Thoracic aorta (tissue), 2 donors: Measurements from ENCODE around the gene FIG4. TPM values are rescaled to one million over a fixed set of nuclear protein-coding genes. Genes with fewer than 3 reads are reported as not detected.

Experiments
- ATAC-seq: fragments of 150-250 bp; one replicate; pipeline ENCODE4 v1.8.0; 2017; ENCODE audit warnings: low read depth; ENCODE audit not compliant: insufficient number of reproducible peaks, low FRiP score
- DNase-seq: peaks from one replicate; pipeline ENCODE4 v3.0.0-alpha.2; 2020; ENCODE audit warnings: low spot score
- H3K27ac ChIP-seq, 2 donors: fragments of 200-600 bp; sonication (generic); 1 replicate in 1 of 2; 2 replicates in 1 of 2; pipeline ENCODE4 v1.5.1; 2016; ENCODE audit warnings: mild to moderate bottlenecking in 2 of 2, moderate library complexity in 2 of 2
- H3K27me3 ChIP-seq: fragments of 200-600 bp; sonication (generic); replicated peaks from 2 replicates; pipeline ENCODE4 v1.6.0; 2016; ENCODE audit warnings: mild to moderate bottlenecking; ENCODE audit not compliant: insufficient read depth
- H3K36me3 ChIP-seq: fragments of 200-600 bp; sonication (generic); one replicate; pipeline ENCODE4 v1.5.1; 2016
- H3K4me1 ChIP-seq, 2 donors: fragments of 200-600 bp; sonication (generic); 1 replicate in 1 of 2; 2 replicates in 1 of 2; pipeline versions ENCODE4 v1.5.1 to v1.6.0; 2016; ENCODE audit warnings: low read depth in 2 of 2, mild to moderate bottlenecking in 1 of 2; ENCODE audit not compliant: control insufficient read depth in 1 of 2
- H3K4me3 ChIP-seq: fragments of 200-600 bp; sonication (generic); 2 replicates; pipeline ENCODE4 v1.5.1; 2016; ENCODE audit warnings: mild to moderate bottlenecking
- H3K9me3 ChIP-seq: fragments of 200-600 bp; sonication (generic); 2 replicates; pipeline ENCODE4 v1.5.1; 2016
- total RNA-seq, 2 donors: library from RNA; depleted of rRNA; stranded (reverse); fragments of >200 nt; gene quantifications; one replicate each; pipeline versions ENCODE4 v1.1.0 to v1.2.3, GENCODE V29; 2016
- TF ChIP-seq, protein P1 (sequence below): fragments of 200-600 bp; sonication (generic); IDR thresholded peaks from one replicate; pipeline ENCODE4 v1.5.1; 2019; ENCODE audit warnings: antibody characterized with exemption

The FIG4 gene
- total RNA-seq, 2 donors from 2014 or later = 12.9 to 49.5 TPM

DNA sequence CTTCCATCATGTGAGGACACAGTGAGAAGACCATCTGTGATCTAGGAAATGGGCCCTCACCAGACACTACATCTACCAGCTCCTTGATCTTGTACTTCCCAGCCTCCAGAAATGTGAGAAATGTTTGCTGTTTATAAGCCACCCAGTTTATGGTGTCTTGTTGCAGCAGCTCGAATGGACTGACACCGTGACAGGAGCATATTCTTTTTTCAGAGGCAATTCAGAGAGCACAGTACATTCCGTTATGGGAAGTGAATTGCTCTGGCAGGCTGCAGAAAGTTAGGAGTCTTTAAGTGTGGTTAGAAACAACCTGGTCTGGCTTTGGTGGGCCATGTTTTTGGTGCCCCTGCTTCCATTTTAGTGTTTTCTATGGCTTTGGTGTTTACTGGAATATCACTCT, 75.1 kb downstream of the FIG4 start:
- TF ChIP-seq, protein P1, sequence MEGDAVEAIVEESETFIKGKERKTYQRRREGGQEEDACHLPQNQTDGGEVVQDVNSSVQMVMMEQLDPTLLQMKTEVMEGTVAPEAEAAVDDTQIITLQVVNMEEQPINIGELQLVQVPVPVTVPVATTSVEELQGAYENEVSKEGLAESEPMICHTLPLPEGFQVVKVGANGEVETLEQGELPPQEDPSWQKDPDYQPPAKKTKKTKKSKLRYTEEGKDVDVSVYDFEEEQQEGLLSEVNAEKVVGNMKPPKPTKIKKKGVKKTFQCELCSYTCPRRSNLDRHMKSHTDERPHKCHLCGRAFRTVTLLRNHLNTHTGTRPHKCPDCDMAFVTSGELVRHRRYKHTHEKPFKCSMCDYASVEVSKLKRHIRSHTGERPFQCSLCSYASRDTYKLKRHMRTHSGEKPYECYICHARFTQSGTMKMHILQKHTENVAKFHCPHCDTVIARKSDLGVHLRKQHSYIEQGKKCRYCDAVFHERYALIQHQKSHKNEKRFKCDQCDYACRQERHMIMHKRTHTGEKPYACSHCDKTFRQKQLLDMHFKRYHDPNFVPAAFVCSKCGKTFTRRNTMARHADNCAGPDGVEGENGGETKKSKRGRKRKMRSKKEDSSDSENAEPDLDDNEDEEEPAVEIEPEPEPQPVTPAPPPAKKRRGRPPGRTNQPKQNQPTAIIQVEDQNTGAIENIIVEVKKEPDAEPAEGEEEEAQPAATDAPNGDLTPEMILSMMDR = no peak

DNA sequence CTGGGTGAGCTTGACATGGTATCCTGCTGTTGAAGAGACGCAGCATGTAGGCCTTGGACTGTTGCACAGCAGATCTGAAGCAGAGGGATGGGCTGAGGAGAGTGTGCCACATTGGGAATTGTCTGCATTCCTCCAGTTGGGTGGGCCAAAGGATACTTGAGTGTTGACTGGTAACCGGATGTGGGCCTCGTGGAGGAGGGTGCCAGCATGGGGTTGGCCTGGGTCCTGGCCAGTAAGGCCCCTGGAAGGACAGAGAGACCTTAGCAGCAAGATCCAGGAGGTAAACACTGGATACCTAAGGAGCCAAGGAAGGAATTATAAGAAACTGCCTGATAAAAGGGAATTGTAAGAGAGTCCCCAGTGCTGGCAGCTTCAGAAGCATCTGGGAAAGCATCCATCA, 76.9 kb downstream of the FIG4 start:
- peaks cover 5% of the 10 kb centered on the region for H3K36me3 ChIP-seq
- no peak overlapping the region for H3K4me3 ChIP-seq
- ATAC-seq (no peak), DNase-seq (no peak)
- TF ChIP-seq, protein P1 = no peak
- no peaks in the 10 kb centered on the region for H3K9me3 ChIP-seq
- H3K4me1 ChIP-seq = peaks cover 0 to 8% of the 10 kb centered on the region in 2 donors
- H3K27me3 ChIP-seq = no peaks in the 10 kb centered on the region
- H3K27ac ChIP-seq = no peak overlapping the region

More for the DNA sequence above, 75.1 kb downstream of the FIG4 start:
- peaks cover 5% of the 10 kb centered on the region for H3K36me3 ChIP-seq
- H3K4me3 ChIP-seq = no peak overlapping the region
- no peak overlapping the region for H3K27ac ChIP-seq
- ATAC-seq (no peak), DNase-seq (no peak)
- no peaks in the 10 kb centered on the region for H3K9me3 ChIP-seq
- H3K4me1 ChIP-seq = peaks cover 0 to 5% of the 10 kb centered on the region in 2 donors
- no peaks in the 10 kb centered on the region for H3K27me3 ChIP-seq

GRCh38 chr6:109768485-109768884, 77.4 kb downstream of the FIG4 start:
- DNase-seq = no peak
- no peak overlapping the region for H3K4me3 ChIP-seq
- H3K4me1 ChIP-seq = peaks cover 4 to 14% of the 10 kb centered on the region in 2 donors
- no peak for ATAC-seq
- TF ChIP-seq, protein P1 = no peak
- H3K36me3 ChIP-seq = peaks cover 5% of the 10 kb centered on the region
- no peaks in the 10 kb centered on the region for H3K9me3 ChIP-seq
- H3K27ac ChIP-seq = no peak overlapping the region
- H3K27me3 ChIP-seq = no peaks in the 10 kb centered on the region

DNA sequence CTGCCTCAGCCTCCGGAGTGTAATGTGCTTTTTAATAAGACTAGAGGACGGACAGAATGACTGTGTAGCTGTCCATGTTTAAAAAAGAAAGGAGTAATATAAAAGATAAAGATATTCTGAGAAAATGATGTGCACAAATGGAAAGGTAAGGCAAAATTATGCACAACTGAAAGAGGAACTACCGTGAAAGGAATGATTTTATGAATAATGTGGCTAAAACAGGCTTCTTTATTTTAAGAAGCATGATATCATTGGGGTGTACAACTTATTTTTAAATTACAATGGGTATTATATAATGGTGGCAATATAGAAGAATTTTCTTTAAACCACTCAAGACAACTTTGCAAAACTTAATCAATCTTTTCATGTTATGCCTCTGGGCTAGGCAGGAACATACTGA, 78.1 kb downstream of the FIG4 start:
- no peaks in the 10 kb centered on the region for H3K9me3 ChIP-seq
- no peak overlapping the region for H3K4me3 ChIP-seq
- DNase-seq (no peak), ATAC-seq (no peak)
- H3K4me1 ChIP-seq = peaks cover 5 to 15% of the 10 kb centered on the region in 2 donors
- peaks cover 5% of the 10 kb centered on the region for H3K36me3 ChIP-seq
- no peaks in the 10 kb centered on the region for H3K27me3 ChIP-seq
- H3K27ac ChIP-seq = no peak overlapping the region
- TF ChIP-seq, protein P1 = no peak

DNA sequence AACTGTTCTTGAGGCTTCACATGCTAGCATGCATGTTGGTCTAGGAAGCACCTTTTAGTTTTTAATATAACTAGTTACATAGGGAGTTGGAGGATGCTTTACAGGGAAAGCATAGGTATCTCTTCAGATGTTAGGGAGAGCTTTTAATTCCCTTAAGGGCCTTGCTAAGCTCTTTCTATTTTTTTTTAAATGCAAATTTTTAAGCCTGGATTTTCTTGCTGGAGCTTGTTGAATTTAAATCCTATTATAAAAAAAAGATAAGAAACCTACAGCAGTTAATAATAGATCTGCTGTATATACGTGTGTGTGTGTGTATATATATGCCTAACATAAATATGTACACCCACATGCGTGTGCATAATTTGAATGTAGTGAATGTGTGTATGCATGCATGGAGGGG, 79.0 kb downstream of the FIG4 start:
- H3K27me3 ChIP-seq = no peaks in the 10 kb centered on the region
- ATAC-seq = no peak
- H3K4me1 ChIP-seq = peaks cover 5 to 15% of the 10 kb centered on the region in 2 donors
- H3K4me3 ChIP-seq = no peak overlapping the region
- no peak for DNase-seq
- H3K36me3 ChIP-seq = peaks cover 2% of the 10 kb centered on the region
- TF ChIP-seq, protein P1 = no peak
- H3K9me3 ChIP-seq = no peaks in the 10 kb centered on the region
- no peak overlapping the region for H3K27ac ChIP-seq
